GM18507 (cell line): Measurements from ENCODE around the gene TOMM22.

Experiments used
- DNase-seq: peaks from one replicate; pipeline ENCODE4 v3.0.0; 2011; ENCODE audit warnings: low read depth; ENCODE audit not compliant: insufficient read length; ENCODE audit errors: extremely low spot score
- FAIRE-seq: peaks from 2 replicates; lab custom pipeline; 2011; peaks lifted over from hg19 to GRCh38; lab: Jason Lieb, UNC

Gene TOMM22

GRCh38 chr22:38710866-38711265 is 29.1 kb downstream of the TOMM22 start:
- no peak for FAIRE-seq
- DNase-seq: no peak

DNA sequence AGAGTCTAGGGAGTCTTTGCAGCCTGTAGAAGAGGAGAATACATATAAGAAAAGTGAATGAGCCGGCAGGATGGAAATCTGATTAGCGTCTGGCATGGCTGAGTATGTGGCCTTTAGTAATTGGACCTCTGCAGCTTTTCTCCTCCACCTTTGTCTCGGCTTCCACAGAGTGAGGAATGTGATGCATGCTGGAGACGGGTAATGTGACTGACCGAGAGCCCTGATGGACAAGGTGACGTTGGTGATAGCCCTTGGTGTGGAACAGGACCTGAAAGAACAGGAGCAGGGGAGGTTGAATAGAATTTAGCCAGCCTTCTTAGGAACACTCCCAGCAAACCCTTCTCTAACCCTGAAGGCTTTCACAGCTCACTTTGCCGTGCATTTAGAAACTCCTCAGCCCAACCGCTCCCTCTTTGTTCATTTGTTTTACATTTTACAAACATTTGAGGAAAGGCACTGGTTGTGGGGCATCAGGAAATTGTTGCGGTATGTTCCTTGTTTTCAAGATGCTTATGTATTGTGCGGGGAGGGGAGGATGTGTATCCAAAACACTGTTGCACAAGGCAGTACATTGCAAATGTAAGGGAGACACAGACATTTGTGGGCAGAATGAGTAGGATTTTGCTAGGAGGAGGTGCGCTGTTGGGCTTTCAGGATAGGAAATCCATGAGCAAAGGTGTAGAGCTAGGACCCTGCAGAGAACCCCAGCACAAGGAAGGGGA is 30.9 kb downstream of the TOMM22 start:
- DNase-seq (no peak), FAIRE-seq (no peak)

- no peak for FAIRE-seq
- DNase-seq: no peak
Observed at GRCh38 chr22:38713921-38714320, 32.2 kb downstream of the TOMM22 start.

GRCh38 chr22:38715176-38715764 is 33.5 kb downstream of the TOMM22 start:
- DNase-seq (no peak), FAIRE-seq (no peak)

DNA sequence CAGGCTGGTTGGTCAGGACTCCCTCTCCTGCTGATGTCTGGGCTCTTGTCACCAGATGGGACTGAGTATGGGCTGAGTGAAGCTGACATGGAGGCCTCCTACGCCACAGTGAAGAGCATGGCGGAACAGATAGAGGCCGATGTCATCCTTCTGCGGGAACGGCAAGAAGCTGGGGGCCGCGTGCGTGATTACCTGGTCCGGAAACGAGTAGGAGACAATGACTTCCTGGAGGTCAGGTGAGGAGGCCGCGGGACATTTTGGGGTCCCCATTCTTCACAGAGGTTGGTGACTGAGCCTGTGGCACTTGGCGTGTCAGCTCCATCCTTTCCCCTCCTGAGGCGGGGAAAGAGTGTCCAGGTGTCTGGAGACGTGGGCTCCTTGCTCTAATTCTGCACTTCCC is 34.1 kb downstream of the TOMM22 start:
- DNase-seq (no peak), FAIRE-seq (no peak)

DNA sequence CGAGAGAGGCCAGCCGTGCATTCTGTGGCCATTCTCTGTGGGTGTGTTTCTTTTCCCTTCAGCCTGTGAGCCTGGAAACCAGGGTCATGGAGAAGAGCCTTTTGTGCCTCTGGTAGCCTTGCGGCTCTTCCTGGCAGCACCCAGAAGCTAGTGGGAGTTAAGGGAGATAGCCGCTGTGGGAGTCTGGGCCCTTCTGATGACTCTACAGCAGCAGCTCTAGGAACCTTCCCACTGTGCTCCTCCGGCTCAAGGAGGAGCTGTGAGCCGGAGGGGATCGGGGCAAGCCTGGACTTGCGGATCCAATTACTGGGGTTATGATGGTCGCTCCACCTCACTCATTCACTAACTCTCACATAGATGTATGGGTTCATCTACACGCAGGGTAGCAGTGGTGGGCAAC is 34.5 kb downstream of the TOMM22 start:
- DNase-seq (no peak), FAIRE-seq (no peak)

DNA sequence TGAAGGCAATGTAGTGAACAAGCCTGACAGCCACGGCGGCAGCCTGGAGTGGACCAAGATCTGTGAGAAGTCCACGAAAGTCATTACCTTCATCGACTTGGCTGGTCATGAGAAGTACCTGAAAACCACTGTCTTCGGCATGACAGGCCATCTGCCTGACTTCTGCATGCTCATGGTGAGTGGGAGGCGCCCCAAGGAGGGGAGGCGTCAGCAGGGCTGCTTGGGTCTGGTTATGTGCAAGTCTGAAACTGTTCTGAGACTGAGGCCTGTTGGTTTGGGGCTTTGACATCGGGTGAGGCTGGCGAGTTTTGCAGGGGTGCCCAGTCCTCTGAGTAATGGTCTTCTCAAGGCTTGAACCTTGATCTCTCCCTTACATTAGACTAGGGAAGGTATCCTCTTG is 35.1 kb downstream of the TOMM22 start:
- no peak for FAIRE-seq

GRCh38 chr22:38717244-38717643 is 35.5 kb downstream of the TOMM22 start:
- DNase-seq: no peak
- FAIRE-seq: no peak

More for the DNA sequence above, 35.1 kb downstream of the TOMM22 start:
- DNase-seq: no peak

DNA sequence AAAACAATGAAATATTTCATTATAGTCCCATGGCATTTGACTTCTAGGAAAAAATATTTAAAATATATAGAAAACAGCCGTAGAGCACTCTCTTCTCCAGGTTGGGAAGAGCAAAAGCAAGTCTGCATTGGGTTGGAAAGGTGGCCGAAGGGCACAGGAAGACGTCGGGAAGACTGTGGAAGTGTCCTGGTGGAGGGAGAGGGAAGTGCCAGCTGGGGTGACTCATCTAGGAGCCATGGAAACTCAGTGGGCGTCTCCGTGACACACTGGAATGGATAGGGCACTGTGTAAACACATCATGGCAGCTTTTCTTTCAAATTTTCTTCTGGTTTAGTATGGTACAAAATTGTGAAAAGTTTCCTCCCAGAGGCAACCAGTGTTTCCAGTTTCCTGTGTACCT is 36.7 kb downstream of the TOMM22 start:
- no peak for FAIRE-seq
- no peak for DNase-seq

DNA sequence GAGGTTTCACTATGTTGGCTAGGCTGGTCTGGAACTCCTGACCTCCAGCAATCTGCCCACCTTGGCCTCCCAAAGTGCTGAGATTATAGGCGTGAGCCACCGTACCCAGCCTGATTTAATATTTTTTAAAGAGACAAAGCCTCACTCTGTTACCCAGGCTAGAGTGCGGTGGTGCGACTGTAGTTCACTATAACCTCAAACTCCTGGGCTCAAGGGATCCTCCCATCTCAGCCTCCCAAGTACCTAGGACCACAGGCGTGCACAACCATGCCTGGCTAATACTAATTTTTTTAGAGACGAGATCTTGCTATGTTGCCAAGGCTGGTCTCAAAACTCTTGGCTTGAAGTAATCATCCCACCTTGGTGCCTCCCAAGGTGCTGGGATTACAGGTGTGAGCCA is 37.4 kb downstream of the TOMM22 start:
- DNase-seq: no peak
- FAIRE-seq: no peak

- FAIRE-seq: no peak
- no peak for DNase-seq
Observed at GRCh38 chr22:38720350-38720749, 38.6 kb downstream of the TOMM22 start.

- FAIRE-seq (no peak), DNase-seq (no peak)
Observed at GRCh38 chr22:38721551-38721950, 39.8 kb downstream of the TOMM22 start.

DNA sequence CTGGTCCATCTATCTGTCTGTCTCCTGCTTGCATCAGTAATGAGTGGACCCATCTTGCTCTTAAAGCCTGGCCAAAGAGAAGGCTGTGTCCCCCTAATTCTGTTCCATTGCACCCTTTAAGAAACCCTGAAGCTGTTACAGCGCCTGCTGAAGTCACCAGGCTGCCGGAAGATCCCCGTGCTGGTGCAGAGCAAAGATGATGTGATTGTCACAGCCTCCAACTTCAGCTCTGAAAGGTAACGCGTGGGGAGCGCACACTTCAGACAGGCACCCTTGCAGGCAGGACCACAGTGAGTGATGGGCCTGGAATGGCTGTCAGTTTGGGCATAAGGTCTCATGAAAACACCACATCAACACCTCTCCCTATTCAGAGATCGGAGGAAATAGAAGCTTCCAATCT is 42.4 kb downstream of the TOMM22 start:
- DNase-seq (no peak), FAIRE-seq (no peak)

- FAIRE-seq: peak; percentile 76
Observed at GRCh38 chr22:38724926-38725571, 43.3 kb downstream of the TOMM22 start.

GRCh38 chr22:38725900-38726655 is 44.3 kb downstream of the TOMM22 start:
- no peak for FAIRE-seq
- DNase-seq: no peak

More at GRCh38 chr22:38724926-38725571, 43.3 kb downstream of the TOMM22 start:
- DNase-seq: no peak

DNA sequence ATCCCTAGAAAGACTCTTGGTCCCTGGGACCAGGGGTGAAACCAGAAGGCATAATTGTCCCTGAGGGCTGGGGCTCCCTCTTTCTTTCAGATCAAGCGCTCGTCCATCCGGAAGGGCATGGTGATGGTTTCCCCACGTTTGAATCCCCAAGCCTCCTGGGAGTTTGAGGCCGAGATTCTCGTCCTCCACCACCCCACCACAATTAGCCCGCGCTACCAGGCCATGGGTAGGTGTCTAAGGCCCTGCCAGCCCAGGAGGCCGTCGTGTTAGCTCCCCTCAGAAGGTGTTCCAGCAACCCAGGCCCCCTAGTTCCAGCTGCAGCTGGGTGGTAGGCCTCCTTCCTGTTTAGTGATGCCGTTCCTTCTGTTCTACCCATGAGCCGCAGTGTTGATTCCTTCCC is 45.4 kb downstream of the TOMM22 start:
- DNase-seq (no peak), FAIRE-seq (no peak)

- no peak for FAIRE-seq
- DNase-seq: no peak
Observed at GRCh38 chr22:38727530-38728451, 46.0 kb downstream of the TOMM22 start.

- DNase-seq (no peak), FAIRE-seq (no peak)
Observed at GRCh38 chr22:38728871-38729796, 47.4 kb downstream of the TOMM22 start.
